GM18511 (cell line): Measurements from ENCODE around the gene SRPK3.
"Not testable (repeated sequence)": the region's sequence is repeated elsewhere in the genome, so short reads cannot be mapped to it uniquely, and the experiment has no call there.

Experiments used
- ATAC-seq: cut with Tn5 transposase; IDR thresholded peaks from one replicate; pipeline ENCODE4 v1.9.1; 2021; ENCODE audit warnings: mild to moderate bottlenecking, moderate library complexity; ENCODE audit not compliant: unreplicated experiment

The SRPK3 gene

DNA sequence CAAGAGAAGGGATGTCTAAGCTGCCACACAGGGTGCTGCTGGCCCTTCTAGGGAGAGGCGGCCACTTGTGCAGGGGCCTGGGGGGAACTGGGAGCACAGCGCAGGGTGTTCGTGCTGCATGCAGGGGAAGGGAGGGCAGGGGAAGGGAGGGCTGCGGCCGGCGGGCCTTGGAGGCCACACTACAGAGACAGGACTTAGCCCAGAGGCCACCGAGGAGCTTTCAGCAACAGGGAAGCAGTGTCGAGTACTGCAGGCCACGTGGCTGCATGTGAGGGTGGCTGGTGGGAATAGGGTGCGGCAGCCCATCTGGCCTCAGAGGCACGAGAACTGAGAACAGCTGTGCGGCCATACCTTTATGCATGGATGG lies 35.8 kb upstream of the SRPK3 start:
- not testable (repeated sequence) for ATAC-seq

DNA sequence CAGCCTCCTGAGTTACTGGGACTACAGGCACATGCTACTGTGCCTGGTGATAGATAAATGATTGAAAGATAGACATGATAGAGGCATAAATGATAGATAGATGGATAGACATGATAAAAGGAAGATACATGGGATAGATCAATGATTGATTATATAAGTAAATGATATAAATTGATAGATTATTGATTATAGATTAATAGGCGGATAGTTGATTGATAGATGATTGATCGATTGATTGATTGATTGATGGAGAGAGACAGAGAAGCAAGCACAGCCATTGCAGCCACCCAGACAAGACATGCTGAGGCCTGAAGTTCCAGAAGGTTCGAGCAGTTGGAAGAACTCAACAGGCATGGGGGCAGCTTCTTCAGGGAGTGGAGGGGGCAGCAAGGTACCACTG lies 34.5 kb upstream of the SRPK3 start:
- ATAC-seq: no peak

GRCh38 chrX:153746991-153747390 lies 33.9 kb upstream of the SRPK3 start:
- ATAC-seq: not testable (repeated sequence)

DNA sequence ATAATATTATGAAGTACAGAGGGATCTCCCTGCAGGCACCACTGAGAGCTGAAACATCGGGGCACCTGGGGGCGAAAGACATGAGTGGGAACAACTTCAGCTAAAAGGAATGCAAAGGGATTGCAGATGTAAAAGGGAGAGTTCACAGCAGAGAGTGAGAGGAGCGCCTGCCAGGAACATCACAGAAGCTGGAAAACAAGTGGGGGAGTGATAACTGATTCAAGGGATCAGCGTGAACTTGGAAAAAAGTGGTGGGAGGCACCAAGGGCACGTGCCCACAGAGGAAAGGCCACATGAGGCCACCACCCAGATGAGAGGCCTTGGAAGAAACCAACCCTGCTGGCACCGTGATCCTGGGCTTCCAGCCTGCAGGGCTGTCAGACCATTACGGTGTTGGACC lies 31.8 kb upstream of the SRPK3 start:
- not testable (repeated sequence) for ATAC-seq

DNA sequence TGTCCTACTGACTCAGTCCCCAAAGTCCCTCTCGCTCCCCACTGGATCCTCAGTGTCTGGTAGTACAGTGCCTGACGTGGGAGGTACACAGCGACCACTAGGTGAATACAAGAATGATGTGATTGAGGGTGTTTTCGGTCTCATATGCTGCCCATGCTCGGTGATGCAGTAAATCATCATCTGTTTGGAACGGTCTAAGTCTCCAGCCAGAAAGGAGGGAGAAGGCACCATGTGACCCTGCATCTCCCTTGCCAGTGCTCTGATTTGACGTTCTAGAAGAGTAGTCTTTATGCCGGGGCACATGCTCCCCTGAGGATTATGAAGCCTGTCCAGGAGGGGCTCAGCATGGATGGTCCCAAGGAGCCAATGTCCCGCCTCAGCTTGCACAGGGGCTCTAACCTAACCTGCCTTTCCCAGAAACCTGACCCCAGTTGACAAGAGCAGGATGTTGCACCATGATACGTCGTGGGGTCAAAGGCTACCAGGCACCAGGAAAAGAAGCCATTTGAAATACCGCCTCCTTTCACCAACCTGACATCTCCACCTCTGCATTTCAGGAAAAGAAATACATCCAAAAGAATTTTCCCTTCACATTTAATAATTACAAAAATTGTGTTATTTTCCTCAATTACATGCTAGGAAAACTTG lies 30.6 kb upstream of the SRPK3 start:
- no peak for ATAC-seq

DNA sequence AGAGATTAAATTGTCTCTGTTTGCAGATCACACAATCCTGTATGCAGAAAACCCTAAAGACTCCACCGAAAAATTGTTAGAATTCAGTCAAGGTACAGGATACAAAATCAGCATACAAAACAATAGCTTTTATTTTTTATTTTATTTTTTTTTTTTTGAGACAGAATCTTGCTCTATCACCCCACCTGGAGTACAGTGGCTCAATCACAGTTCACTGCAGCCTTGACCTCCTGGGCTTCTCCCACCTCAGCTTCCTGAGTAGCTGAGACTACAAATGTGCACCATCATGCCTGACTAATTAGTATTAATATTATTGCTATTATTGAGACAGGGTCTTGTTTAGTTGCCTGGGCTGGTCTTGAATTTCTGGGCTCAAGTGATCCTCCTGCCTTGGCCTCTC lies 25.7 kb upstream of the SRPK3 start:
- no peak for ATAC-seq

GRCh38 chrX:153761863-153762262 lies 19.0 kb upstream of the SRPK3 start:
- ATAC-seq: no peak

DNA sequence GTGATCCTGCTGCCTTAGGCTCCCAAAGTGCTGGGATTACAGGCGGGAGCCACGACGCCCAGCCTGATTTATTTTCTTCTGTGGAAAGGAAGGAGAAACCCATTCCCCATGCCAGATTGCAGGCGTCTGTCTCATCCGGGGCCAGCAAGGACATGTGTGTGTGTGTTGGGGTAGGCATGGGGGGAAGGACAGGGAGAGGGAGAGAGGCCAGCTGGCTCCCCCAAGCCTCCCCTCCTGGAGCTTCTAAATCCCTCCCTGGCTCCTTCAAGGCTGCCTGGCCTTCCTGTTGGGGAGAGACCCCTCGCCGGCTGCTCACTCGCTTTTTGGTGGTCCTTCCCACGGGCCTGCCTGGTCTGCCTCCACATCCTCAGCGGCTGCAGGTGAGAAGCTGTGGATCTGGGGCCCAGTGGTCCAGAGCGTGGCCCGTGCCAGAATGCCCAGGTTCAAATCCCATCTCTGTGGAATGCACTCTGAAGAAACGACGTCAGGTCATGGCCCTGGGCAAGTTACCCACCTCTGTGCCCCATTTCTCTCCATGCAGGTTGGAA lies 18.1 kb upstream of the SRPK3 start:
- ATAC-seq: no peak

DNA sequence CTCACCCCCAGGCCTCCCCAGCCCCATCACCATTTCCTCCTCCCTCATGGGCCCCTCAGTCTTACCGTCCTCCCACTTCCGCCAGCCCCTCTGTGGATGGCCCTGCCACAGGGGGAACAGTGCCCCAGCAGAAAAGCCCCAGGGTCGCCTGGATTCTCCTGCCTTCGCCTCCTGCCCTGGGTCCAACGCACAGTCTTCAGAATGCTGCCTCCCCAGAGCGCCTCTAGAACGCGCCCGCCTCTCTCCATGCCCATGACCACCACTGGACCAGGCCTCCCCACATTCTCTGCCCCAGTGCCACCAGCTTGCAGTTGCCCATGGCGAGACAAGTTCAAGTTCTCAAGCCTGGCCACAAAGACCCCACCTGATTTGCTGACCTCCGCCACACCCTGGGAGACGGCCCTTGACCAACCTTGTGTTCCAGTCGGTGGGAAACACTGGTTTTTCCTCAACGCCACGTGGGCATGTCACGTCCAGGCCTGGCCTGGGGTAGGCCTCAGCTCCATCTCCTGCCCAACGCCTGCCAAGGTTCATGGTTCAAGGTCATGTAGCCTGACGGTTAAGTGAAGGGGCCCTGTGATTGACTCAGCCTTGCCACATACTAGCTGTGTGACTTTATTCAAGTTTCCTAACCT lies 17.4 kb upstream of the SRPK3 start:
- ATAC-seq: no peak

DNA sequence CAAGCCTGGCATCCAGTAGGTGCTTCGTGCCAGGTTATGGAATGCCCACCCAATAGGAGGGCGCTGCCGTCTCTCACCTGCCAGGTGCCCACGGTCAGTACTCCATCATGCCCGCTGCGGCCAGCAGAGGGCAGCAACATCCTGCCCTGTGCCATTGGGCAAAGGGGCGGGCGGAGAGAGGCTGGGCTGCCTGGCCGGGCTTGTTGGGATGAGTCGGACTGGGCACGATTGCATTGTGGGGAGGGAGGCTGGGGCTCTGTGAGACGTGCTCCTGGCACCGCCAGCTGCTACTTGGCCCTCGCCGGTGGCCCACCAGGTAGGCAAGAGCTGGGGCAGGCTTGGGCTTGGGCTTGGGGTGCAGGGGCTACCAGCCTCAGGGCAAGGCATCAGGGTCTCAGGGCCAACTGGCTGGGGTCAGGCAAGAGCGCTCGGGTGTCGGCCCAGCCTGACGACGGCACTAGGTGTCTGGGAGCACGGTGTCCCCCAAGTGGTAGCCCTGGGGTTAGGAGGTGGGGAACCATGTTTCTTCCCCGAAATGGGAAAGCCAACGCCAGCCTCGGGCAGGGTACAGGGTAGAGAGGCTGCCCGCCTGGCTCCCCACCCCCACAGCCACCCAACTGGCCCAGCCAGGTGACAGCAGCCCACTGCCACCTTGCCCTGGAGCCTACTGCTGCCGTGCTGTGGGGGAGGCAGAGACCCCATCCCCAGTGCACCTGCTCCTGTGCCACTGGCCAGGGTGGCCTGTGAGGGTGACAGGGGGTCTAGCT lies 16.7 kb upstream of the SRPK3 start, which contains the start of gene PLXNB3:
Gene PLXNB3, plus strand, starts transcription at position 261 of the 767 bp plus-strand sequence. CDS start 1,287 bp downstream, outside the sequence.
- ATAC-seq: peak; percentile 63

DNA sequence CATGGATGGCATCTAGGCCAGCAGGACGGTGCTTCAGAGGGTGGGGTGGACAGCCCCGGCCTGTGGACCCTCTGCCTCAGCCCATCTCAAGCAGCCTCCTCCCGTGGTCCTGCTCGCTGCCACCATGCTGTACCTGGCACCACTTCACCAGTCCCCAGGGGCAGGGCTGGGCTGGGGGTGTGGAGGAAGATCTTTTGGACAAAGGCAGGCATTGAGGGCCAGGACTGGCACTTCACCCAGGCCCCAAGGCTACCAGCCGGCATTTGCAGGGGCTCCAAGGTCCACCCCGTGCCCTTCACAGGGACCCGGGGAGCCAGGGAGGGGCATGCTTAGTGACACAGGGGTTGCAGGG lies 16.1 kb upstream of the SRPK3 start:
- ATAC-seq: no peak

- ATAC-seq: no peak
Measured at GRCh38 chrX:153765138-153766079, 15.4 kb upstream of the SRPK3 start.

- ATAC-seq: no peak
Measured at GRCh38 chrX:153766098-153766817, 14.6 kb upstream of the SRPK3 start.

DNA sequence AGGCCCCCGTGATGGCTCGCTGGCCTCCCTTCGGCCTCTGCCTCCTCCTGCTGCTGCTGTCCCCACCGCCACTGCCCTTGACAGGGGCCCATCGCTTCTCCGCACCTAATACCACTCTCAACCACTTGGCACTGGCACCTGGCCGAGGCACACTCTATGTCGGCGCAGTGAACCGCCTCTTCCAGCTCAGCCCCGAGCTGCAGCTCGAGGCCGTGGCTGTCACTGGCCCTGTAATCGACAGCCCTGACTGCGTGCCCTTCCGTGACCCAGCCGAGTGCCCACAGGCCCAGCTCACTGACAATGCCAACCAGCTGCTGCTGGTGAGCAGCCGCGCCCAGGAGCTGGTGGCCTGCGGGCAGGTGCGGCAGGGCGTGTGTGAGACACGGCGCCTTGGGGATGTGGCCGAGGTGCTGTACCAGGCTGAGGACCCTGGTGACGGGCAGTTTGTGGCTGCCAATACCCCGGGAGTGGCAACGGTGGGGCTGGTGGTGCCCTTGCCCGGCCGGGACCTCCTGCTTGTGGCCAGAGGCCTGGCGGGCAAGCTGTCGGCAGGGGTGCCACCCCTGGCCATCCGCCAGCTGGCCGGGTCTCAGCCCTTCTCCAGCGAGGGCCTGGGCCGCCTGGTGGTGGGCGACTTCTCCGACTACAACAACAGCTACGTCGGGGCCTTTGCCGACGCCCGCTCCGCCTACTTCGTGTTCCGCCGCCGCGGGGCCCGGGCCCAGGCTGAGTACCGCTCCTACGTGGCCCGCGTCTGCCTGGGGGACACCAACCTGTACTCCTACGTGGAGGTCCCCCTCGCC lies 13.8 kb upstream of the SRPK3 start:
- ATAC-seq: no peak

DNA sequence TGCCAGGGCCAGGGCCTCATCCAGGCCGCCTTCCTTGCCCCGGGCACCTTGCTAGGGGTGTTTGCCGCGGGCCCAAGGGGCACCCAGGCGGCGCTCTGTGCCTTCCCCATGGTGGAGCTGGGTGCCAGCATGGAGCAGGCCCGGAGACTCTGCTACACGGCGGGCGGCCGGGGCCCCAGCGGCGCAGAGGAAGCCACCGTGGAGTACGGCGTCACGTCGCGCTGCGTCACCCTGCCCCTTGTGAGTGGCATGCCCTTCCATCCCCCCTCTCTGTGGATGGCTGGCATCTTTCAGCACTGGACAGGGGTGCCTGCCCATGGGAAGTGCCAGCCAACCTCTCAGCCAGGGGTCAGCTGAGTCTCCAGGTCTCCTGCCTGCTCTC lies 13.2 kb upstream of the SRPK3 start:
- ATAC-seq: no peak

DNA sequence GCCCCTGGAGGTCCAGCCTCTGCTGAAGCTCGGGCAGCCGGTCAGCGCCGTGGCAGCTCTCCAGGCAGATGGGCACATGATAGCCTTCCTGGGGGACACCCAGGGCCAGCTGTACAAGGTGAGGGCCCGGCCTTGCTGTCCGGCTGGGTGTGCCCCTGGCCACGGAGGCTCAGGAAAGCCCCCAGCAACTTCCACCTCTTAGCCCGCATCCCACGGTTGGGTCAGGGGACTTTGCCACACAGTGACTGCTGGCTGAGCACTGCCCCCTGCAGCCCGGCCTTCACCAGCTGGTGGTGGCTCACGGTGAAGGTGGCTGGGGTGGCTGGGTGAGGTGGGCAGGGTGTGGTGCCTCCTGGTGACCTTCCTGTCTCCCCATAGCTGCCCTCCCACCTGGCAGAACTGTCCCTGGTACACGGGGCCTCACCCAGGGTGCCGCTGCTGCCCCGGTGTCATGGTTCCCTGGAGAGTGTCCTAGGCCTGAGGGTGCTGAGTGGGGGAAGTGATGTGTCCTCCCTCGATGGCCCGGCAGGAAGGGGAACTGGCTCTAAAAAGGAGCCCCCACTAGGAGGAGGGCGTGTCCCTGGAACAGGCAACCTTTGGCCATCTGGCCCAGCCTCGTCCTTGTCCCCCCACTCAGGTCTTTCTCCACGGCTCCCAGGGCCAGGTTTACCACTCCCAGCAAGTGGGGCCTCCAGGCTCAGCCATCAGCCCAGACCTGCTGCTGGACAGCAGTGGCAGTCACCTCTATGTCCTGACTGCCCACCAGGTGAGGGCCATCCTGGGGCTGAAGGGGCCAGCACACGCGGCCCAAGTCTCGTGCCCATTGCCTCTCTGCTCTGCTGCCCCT lies 12.3 kb upstream of the SRPK3 start:
- no peak for ATAC-seq

- no peak for ATAC-seq
Measured at GRCh38 chrX:153769158-153769864, 11.5 kb upstream of the SRPK3 start.
